Brain microvascular endothelial cell (primary cell): ENCODE data around the gene MCU.

Experiments
- DNase-seq: peaks from one replicate; pipeline ENCODE4 v3.0.0-alpha.2; 2020
- H3K27ac ChIP-seq: fragments of 250-450 bp; sonication (Bioruptor Pico); 2 replicates; pipeline ENCODE4 v1.5.1; 2020; ENCODE audit warnings: mild to moderate bottlenecking, moderate library complexity
- H3K27me3 ChIP-seq: fragments of 250-450 bp; sonication (Bioruptor Pico); replicated peaks from 2 replicates; pipeline ENCODE4 v1.5.1; 2020; ENCODE audit warnings: mild to moderate bottlenecking
- H3K36me3 ChIP-seq: fragments of 250-450 bp; sonication (Bioruptor Pico); replicated peaks from 2 replicates; pipeline ENCODE4 v1.5.1; 2020; ENCODE audit warnings: mild to moderate bottlenecking
- H3K4me3 ChIP-seq: 2 replicates; pipeline ENCODE4 v1.5.1; 2011; ENCODE audit warnings: low read depth, mild to moderate bottlenecking, control low read depth, low read length, moderate library complexity
- CTCF ChIP-seq: IDR thresholded peaks from 2 replicates; pipeline ENCODE4 v1.5.1; 2011; ENCODE audit warnings: low read depth, mild to moderate bottlenecking, moderate library complexity, low read length, control low read depth, inconsistent platforms; ENCODE audit errors: missing control alignments
- in situ Hi-C: cut with HindIII; loops from 2 replicates; pipeline ENCODE4 v1.10.0; 2017; ENCODE audit warnings: low sequenced_read_pairs, low pct_ligation_motif_present

MCU gene

GRCh38 chr10:72730479-72730878, 38.5 kb downstream of the MCU start:
- no peaks in the 10 kb centered on the region for H3K27me3 ChIP-seq
- no peak overlapping the region for H3K27ac ChIP-seq
- no peaks in the 10 kb centered on the region for H3K36me3 ChIP-seq
- no peak for DNase-seq
- in situ Hi-C loops = no loop called here
- TF ChIP-seq CTCF = no peak
- H3K4me3 ChIP-seq = no peak overlapping the region

- H3K27me3 ChIP-seq = no peaks in the 10 kb centered on the region
- H3K4me3 ChIP-seq = no peak overlapping the region
- H3K27ac ChIP-seq = no peak overlapping the region
- in situ Hi-C loops = no loop called here
- no peak for DNase-seq
- H3K36me3 ChIP-seq = no peaks in the 10 kb centered on the region
- no peak for TF ChIP-seq CTCF
Observed at GRCh38 chr10:72731916-72732419, 40.0 kb downstream of the MCU start.

- Histone ChIP-seq H3K27ac (no peak overlapping the region), H3K36me3 (no peaks in the 10 kb centered on the region), H3K4me3 (no peak overlapping the region), H3K27me3 (no peaks in the 10 kb centered on the region)
- in situ Hi-C loops = no loop called here
- DNase-seq = no peak
- TF ChIP-seq CTCF = no peak
Observed at GRCh38 chr10:72732521-72732920, 40.6 kb downstream of the MCU start.

- Histone ChIP-seq H3K36me3 (no peaks in the 10 kb centered on the region), H3K27me3 (no peaks in the 10 kb centered on the region), H3K27ac (no peak overlapping the region), H3K4me3 (no peak overlapping the region)
- in situ Hi-C loops = no loop called here
- no peak for TF ChIP-seq CTCF
- DNase-seq = no peak
Observed at GRCh38 chr10:72733989-72734388, 42.0 kb downstream of the MCU start.

DNA sequence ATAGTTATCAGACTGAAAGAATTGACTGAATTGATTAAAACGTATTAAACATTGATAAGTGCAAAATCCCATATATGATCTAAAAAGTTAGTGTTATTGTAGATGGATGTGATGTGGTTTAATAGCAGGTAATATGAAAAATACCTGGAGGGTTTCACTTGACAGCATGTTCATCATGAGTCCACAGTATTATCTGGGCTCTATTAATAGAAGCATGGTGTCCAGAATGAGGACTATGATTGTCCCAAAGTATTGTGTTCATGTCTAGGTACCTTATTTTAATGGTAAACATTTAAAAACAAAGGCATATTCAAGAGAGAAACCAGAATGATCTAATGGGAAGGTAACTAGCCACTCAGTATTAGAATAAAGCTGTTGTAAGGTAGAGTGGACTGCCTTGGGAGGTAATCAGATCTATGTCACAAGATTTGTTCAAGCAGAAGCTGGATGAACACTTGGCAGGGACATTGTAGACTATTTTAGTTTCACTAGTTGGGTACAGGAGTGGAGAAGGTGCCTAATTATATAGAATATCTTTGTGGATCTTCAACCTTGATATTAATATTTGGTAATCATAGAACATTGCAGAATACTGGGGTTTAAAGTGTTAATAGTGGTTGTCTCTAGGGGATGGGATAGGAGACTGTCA, 43.5 kb downstream of the MCU start:
- Histone ChIP-seq H3K36me3 (no peaks in the 10 kb centered on the region), H3K27me3 (no peaks in the 10 kb centered on the region), H3K27ac (no peak overlapping the region), H3K4me3 (no peak overlapping the region)
- DNase-seq = no peak
- in situ Hi-C loops = no loop called here
- no peak for TF ChIP-seq CTCF
